DMS 273 (cell line): Measurements from ENCODE around the gene RAB5A.
"Not testable (repeated sequence)": the region's sequence is repeated elsewhere in the genome, so short reads cannot be mapped to it uniquely, and the experiment has no call there.

Experiments used
- DNase-seq: peaks from one replicate; lab custom pipeline; 2025; ENCODE audit not compliant: unreplicated experiment; lab: John Stamatoyannopoulos, UW

Gene RAB5A

GRCh38 chr3:20023623-20024405 lies 76.9 kb downstream of the RAB5A start:
- no peak for DNase-seq

DNA sequence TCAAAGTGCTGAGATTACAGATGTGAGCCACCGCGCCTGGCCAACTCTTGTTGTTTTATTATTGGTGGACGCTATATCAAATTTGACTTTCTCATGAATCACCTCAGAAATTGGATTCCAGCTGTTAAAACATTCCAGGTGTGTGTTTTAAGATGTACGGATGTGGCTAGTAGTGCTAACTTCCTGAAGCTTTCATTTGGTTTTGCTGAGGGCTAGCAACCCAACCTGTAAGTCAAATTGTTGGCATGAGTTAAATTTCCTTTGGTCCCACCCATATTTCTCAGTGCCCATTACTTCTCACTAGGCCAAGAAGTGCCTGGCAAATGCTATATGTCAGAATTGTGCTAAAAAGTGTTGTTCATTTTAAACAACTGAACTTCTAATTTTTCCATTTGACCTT lies 80.2 kb downstream of the RAB5A start:
- DNase-seq, result no peak

GRCh38 chr3:20028905-20029331 lies 82.0 kb downstream of the RAB5A start:
- DNase-seq, result no peak

GRCh38 chr3:20031939-20032338 lies 85.0 kb downstream of the RAB5A start:
- not testable (repeated sequence) for DNase-seq
